ENCODE results near the gene NWD2.

- TF ChIP-seq POLR2AphosphoS5 (IDR thresholded peaks at IDR 0.05; ENCODE audit: low read depth, low read length) (no peak), TAF1 (IDR thresholded peaks at IDR 0.05; ENCODE audit: borderline replicate concordance, insufficient read depth, low read length) (no peak), REST (IDR thresholded peaks at IDR 0.05; ENCODE audit: insufficient read depth in 1 of 2, low read depth in 2 of 2, low read length in 2 of 2) (no peak)
Measured at GRCh38 chr4:37477126-37477525, 232.6 kb downstream of the NWD2 start.

All from PFSK-1 (cell line).